CD4-positive, alpha-beta T cell (primary cell): ENCODE data around the gene AMER1. TPM values are rescaled to one million over a fixed set of nuclear protein-coding genes. Genes with fewer than 3 reads are reported as not detected.

Experiments used
- ATAC-seq: fragments of 200-7000 bp; cut with Tn5 transposase; one replicate; pipeline ENCODE4 v1.10.0; 2022; ENCODE audit warnings: mild to moderate bottlenecking; ENCODE audit not compliant: poor library complexity
- CTCF ChIA-PET: fragments of 350-600 bp; sonication (Branson Sonifier 250); formaldehyde crosslinking; loops from one replicate; lab custom pipeline; 2021; ENCODE audit warnings: antibody characterized with exemption, inconsistent platforms; lab: Charles Lee
- POLR2A ChIA-PET: fragments of 350-600 bp; sonication (Branson Sonifier 250); formaldehyde crosslinking; loops from one replicate; lab custom pipeline; 2021; ENCODE audit warnings: antibody characterized with exemption, inconsistent platforms; lab: Charles Lee
- DNase-seq, 14 experiments: peaks; one replicate each; pipeline ENCODE4 v3.0.0-alpha.2; 2013 to 2020; ENCODE audit warnings: mixed read lengths in 2 of 14
- H3K27ac ChIP-seq, 2 donors: one replicate each; pipeline versions ENCODE4 v1.5.1 to v1.7.0; 2013; ENCODE audit warnings: low read length in 2 of 2, low read depth in 1 of 2, mild to moderate bottlenecking in 1 of 2
- H3K27me3 ChIP-seq, 2 experiments: 1 replicate in 1 of 2; 2 replicates in 1 of 2; pipeline versions ENCODE4 v1.6.1 to v1.7.0; 2013; ENCODE audit warnings: low read length in 2 of 2, control low read depth in 1 of 2, mild to moderate bottlenecking in 1 of 2, moderate library complexity in 1 of 2; ENCODE audit not compliant: insufficient read depth in 2 of 2, control insufficient read depth in 1 of 2
- H3K36me3 ChIP-seq: one replicate; pipeline ENCODE4 v1.6.1; 2013; ENCODE audit warnings: low read length, control low read depth; ENCODE audit not compliant: insufficient read depth
- H3K4me1 ChIP-seq: one replicate; pipeline ENCODE4 v1.6.1; 2013; ENCODE audit warnings: low read length, control low read depth; ENCODE audit not compliant: insufficient read depth
- H3K4me3 ChIP-seq: one replicate; pipeline ENCODE4 v1.5.1; 2013; ENCODE audit warnings: mild to moderate bottlenecking, low read length, moderate library complexity
- H3K9me3 ChIP-seq, 2 experiments: 1 replicate in 1 of 2; 2 replicates in 1 of 2; pipeline versions ENCODE4 v1.6.1 to v1.7.0; 2013; ENCODE audit warnings: low read length in 2 of 2, mild to moderate bottlenecking in 2 of 2, control low read depth in 1 of 2, moderate library complexity in 1 of 2; ENCODE audit not compliant: control insufficient read depth in 1 of 2, insufficient read depth in 1 of 2
- H3K27ac Mint-ChIP-seq: one replicate; pipeline ENCODE4 v1.8.0; 2020; ENCODE audit warnings: mixed read lengths
- H3K27me3 Mint-ChIP-seq: one replicate; pipeline ENCODE4 v1.8.0; 2021; ENCODE audit warnings: mixed read lengths
- H3K36me3 Mint-ChIP-seq: one replicate; pipeline ENCODE4 v1.8.0; 2021; ENCODE audit warnings: low read depth, mixed read lengths
- H3K4me1 Mint-ChIP-seq: one replicate; pipeline ENCODE4 v1.8.0; 2021; ENCODE audit warnings: low read depth, mixed read lengths
- H3K4me3 Mint-ChIP-seq: one replicate; pipeline ENCODE4 v1.8.0; 2020; ENCODE audit warnings: mild to moderate bottlenecking, mixed read lengths
- H3K9me3 Mint-ChIP-seq: one replicate; pipeline ENCODE4 v1.8.0; 2020; ENCODE audit warnings: mixed read lengths
- intact Hi-C, 2 experiments: fragments of 100-400 bp; cut with DNase I in 1 of 2; cut with micrococcal nuclease in 1 of 2; formaldehyde crosslinking; loops; one replicate each; pipeline versions ENCODE4 v1.15.1 to v1.9.0; 2023 to 2025; cut with DNase I, micrococcal nuclease
- polyA plus RNA-seq, 2 donors: library from polyadenylated mRNA; unstranded; fragments of 120-200 nt; gene quantifications; one replicate each; pipeline ENCODE4 v1.2.1, GENCODE V29; 2013
- total RNA-seq, 174 experiments: library from RNA in 2 of 174; stranded (reverse) in 2 of 174; gene quantifications; one replicate each; pipeline ENCODE4 v1.2.3 and lab custom pipeline; 2021 to 2026
- TF ChIP-seq, protein P1 (sequence below): fragments of 200-600 bp; IDR thresholded peaks from one replicate; pipeline ENCODE4 v1.8.0; 2022; ENCODE audit warnings: antibody characterized with exemption, mild to moderate bottlenecking

AMER1 gene
- 1 to 10 TPM; 2.9 to 3.0 TPM for total RNA-seq
- polyA plus RNA-seq (2013, experiment 1 of 2) = 3.4 TPM
- 3.2 TPM for polyA plus RNA-seq (2013, experiment 2 of 2)
- total RNA-seq (lab: John Stamatoyannopoulos, UW) = 6.5 to 32.3 (median 16.5) reads per million in 172 experiments

DNA sequence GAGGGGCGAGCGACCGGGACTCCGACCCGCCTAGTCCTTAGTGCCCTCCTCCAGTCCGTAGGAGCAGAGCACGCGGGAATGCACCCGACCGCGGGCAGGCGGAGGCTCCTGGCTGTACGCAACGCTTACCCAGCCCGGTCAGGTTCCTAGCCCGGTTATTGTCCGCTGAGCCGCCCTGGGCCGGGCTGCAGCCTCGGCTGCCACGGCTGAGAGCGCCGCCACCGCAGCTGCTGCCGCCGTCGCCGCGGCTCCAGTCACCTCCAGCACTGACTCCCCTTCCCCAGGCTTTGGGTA lies at the start of gene AMER1:
Gene AMER1, minus strand, starts transcription at position 268 of the 294 bp plus-strand sequence. CDS start 12,422 bp downstream, outside the sequence.
- Histone ChIP-seq H3K4me3 (peak within 1 kb of the TSS; percentile 86), H3K27ac (peak within 1 kb of the TSS; percentile 81 to 90), H3K36me3 (no peaks in the 10 kb centered on the region), H3K9me3 (no peaks in the 10 kb centered on the region), H3K4me1 (peaks cover 24% of the 10 kb centered on the region), H3K27me3 (no peaks in the 10 kb centered on the region)
- CTCF ChIA-PET = no interaction called here
- H3K9me3 Mint-ChIP-seq = no peaks in the 10 kb centered on the region
- H3K4me3 Mint-ChIP-seq = peak within 1 kb of the TSS; percentile 99
- intact Hi-C loops = loop anchor here (1.0 to 10.0 kb wide), 6 partner anchors 190 to 1329 kb away; partner anchors contain the start of genes LAS1L (in 2 of the 2), ZC4H2 (in 2 of the 2), MTMR8 (in 1 of the 2) and ZC3H12B (in 1 of the 2)
- H3K27me3 Mint-ChIP-seq = no peaks in the 10 kb centered on the region
- DNase-seq (no peak), ATAC-seq (no peak)
- peaks cover 5% of the 10 kb centered on the region for H3K36me3 Mint-ChIP-seq
- H3K4me1 Mint-ChIP-seq = peaks cover 22% of the 10 kb centered on the region
- H3K27ac Mint-ChIP-seq = peak within 1 kb of the TSS; percentile 90
- POLR2A ChIA-PET = interaction anchor here (0.7 to 3.0 kb wide), 5 partner anchors 190 to 1329 kb away, joined by 4 to 14 read pairs (median 6); partner anchors contain the start of genes LAS1L, MTMR8 and ZC3H12B
- TF ChIP-seq, protein P1, sequence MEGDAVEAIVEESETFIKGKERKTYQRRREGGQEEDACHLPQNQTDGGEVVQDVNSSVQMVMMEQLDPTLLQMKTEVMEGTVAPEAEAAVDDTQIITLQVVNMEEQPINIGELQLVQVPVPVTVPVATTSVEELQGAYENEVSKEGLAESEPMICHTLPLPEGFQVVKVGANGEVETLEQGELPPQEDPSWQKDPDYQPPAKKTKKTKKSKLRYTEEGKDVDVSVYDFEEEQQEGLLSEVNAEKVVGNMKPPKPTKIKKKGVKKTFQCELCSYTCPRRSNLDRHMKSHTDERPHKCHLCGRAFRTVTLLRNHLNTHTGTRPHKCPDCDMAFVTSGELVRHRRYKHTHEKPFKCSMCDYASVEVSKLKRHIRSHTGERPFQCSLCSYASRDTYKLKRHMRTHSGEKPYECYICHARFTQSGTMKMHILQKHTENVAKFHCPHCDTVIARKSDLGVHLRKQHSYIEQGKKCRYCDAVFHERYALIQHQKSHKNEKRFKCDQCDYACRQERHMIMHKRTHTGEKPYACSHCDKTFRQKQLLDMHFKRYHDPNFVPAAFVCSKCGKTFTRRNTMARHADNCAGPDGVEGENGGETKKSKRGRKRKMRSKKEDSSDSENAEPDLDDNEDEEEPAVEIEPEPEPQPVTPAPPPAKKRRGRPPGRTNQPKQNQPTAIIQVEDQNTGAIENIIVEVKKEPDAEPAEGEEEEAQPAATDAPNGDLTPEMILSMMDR = no peak

DNA sequence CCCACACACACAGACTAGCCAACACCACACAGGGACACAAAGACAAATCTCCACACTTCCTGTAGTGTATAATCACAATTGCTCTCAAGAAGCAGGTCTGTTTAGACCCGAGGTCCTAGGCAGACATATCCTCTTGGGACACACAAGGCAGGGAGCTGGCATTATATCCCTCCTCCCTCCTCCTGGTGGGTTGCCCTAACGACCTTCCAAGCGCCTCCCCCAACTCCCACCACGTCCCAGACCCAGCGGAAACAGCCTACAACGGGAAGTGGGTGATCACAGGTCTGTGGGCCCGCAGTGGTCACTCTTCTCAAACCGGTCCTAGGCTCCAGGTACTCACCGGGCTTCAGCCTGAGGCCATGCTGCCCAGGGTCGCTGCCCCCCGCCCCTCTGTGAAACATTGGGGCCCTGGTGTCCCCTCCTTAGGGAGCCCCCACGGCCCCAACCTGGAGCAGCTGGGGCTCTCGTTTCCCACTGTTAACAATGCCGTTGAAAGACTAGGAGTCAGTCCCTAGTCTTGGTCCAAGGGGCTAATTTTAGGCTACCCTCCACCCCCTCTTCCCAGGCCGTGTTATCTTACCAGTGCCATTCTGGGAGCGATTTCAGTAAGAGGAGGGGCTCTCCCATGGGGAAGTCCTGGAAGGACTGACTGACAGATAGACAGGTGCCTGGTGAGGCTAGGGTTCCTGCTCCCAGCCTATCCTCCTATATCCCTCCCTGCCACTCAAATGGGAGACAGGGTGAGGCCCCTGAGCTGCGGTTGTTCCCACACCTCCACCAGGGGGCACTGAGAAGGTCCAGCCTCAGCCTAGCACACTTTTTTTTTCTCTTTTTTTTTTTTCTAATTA lies 24.8 kb upstream of the AMER1 start, which contains the start of gene ASB12:
Gene ASB12, minus strand, starts transcription at position 485 of the 848 bp plus-strand sequence. CDS start 4,957 bp downstream, outside the sequence.
- Mint-ChIP-seq H3K4me1 (no peaks in the 10 kb centered on the region), H3K27me3 (no peaks in the 10 kb centered on the region), H3K36me3 (no peaks in the 10 kb centered on the region), H3K27ac (no peak within 1 kb of the TSS), H3K4me3 (no peak within 1 kb of the TSS), H3K9me3 (no peaks in the 10 kb centered on the region)
- POLR2A ChIA-PET = no interaction called here
- Histone ChIP-seq H3K27me3 (no peaks in the 10 kb centered on the region), H3K4me1 (no peaks in the 10 kb centered on the region), H3K27ac (no peak within 1 kb of the TSS), H3K4me3 (no peak within 1 kb of the TSS), H3K36me3 (no peaks in the 10 kb centered on the region), H3K9me3 (no peaks in the 10 kb centered on the region)
- no peak for ATAC-seq
- CTCF ChIA-PET = no interaction called here
- intact Hi-C loops = no loop called here
- TF ChIP-seq, protein P1 = no peak
- DNase-seq = no peak

DNA sequence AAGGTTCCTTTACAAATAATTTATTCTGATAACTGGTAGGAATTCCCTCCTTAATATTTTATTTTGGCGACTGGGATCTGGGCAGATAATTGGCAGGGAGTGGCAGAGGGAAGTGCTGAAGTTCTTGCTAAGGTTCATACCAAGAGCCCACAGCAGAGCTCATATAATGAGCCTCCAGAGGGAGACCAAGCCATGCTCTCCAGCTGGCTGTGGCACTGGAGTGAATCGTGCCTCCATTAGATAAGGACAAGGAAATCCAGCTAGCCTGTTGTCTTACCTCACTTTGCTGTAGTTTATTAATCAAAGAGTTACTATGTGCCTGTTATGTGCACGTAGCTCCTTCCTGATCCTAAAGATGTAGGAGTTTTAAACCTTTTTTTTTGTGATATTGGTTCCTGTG lies 23.6 kb upstream of the AMER1 start:
- Histone ChIP-seq H3K4me1 (no peaks in the 10 kb centered on the region), H3K36me3 (no peaks in the 10 kb centered on the region), H3K4me3 (no peak overlapping the region), H3K9me3 (no peaks in the 10 kb centered on the region), H3K27ac (no peak overlapping the region), H3K27me3 (no peaks in the 10 kb centered on the region)
- ATAC-seq = no peak
- TF ChIP-seq, protein P1 = no peak
- ChIA-PET CTCF (no interaction called here), POLR2A (no interaction called here)
- H3K27me3 Mint-ChIP-seq = no peaks in the 10 kb centered on the region
- no peak overlapping the region for H3K4me3 Mint-ChIP-seq
- no peaks in the 10 kb centered on the region for H3K4me1 Mint-ChIP-seq
- H3K9me3 Mint-ChIP-seq = no peaks in the 10 kb centered on the region
- DNase-seq = no peak
- H3K36me3 Mint-ChIP-seq = no peaks in the 10 kb centered on the region
- no peak overlapping the region for H3K27ac Mint-ChIP-seq
- intact Hi-C loops = no loop called here
